Measurements from ENCODE around the gene MAGEE1.

The MAGEE1 gene

DNA sequence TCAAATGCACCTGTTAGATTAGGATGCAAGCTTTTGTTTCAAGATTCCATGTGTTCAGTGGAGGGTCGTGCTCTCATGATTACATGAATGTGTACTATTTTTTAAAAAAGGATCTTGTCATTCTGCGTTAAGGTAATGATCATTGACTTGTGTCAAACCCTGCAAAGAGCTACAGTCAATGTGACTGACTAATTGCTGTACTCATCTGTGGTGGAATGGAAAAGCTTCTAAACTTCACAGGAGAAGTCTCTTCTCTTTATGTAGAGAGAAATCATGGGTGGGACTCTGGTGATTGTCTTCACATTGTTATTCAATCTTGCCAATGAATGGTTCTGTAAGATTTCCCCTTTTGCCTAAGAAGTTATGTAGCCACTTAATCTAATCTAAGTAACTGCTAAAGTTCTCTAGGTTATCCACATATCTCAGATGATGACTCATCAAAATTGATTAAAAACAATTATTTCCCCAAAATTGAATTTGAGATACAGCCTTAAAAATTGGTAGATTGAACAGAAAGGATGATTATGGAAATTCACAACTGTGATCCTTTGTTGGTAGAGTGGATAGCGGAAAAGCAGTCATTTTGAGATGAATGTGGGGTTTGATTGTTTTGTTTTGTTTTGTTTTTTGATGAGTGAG lies 6.7 kb downstream of the MAGEE1 start:
- TF ChIP-seq, protein P1, sequence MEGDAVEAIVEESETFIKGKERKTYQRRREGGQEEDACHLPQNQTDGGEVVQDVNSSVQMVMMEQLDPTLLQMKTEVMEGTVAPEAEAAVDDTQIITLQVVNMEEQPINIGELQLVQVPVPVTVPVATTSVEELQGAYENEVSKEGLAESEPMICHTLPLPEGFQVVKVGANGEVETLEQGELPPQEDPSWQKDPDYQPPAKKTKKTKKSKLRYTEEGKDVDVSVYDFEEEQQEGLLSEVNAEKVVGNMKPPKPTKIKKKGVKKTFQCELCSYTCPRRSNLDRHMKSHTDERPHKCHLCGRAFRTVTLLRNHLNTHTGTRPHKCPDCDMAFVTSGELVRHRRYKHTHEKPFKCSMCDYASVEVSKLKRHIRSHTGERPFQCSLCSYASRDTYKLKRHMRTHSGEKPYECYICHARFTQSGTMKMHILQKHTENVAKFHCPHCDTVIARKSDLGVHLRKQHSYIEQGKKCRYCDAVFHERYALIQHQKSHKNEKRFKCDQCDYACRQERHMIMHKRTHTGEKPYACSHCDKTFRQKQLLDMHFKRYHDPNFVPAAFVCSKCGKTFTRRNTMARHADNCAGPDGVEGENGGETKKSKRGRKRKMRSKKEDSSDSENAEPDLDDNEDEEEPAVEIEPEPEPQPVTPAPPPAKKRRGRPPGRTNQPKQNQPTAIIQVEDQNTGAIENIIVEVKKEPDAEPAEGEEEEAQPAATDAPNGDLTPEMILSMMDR (IDR thresholded peaks at IDR 0.05; ENCODE audit: insufficient read depth, missing control alignments), result no peak
- FAIRE-seq (no peak), DNase-seq (ENCODE audit: insufficient read length, low spot score) (no peak)

DNA sequence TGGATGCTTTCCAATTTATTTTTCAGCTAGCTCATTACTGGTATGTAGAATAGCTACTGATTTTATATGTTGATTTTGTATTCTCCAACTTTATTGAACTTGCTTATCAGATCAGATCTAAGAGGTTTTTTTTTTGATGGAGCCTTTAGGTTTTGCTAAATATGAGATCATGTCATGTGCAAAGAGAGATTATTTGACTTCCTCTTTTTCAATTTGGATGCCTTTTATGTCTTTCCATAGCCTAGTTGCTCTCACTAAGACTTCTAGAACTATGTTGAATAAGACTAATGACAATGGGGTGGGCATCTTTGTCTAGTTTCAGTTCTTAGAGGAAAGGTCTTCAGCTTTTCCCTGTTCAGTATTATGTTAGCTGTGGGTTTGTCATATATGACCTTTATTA lies 11.7 kb downstream of the MAGEE1 start:
- no peak for FAIRE-seq
- no peak for DNase-seq (ENCODE audit: insufficient read length, low spot score)
- TF ChIP-seq, protein P1 (IDR thresholded peaks at IDR 0.05; ENCODE audit: insufficient read depth, missing control alignments), result no peak

DNA sequence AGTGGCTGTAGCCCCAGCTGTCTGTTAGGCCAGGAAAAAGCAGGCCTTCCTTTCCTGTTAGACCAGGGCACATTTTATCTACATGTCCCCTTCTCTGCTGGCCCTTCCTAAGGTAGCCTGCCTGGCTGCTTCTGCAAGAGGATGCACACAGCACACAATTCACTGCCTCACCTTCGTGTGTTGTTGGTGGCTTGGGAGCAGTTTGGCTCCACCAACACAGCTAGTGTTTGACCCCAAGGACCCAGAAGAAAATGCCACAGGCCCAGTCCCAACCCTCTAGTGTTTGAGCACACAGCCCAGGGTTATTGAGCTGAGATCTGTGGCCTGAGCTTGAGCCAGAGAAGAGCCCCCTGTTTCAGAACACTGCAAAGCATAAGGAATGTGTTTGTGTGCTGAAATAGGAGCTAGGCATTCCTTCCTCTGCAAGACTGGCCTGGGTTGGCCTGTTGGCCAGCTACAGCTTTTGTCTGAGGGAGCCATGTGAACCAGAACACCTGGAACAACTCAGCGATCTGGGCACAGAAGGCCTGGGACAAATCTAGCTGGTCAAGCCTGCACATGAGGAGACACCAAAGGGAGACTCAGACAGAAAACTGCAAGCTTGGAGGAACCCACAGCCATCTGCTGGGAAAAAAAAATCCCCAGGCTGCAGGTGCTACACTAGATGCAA lies 26.4 kb downstream of the MAGEE1 start:
- DNase-seq (ENCODE audit: insufficient read length, low spot score) (no peak), FAIRE-seq (no peak)
- TF ChIP-seq, protein P1 (IDR thresholded peaks at IDR 0.05; ENCODE audit: insufficient read depth, missing control alignments), result no peak

DNA sequence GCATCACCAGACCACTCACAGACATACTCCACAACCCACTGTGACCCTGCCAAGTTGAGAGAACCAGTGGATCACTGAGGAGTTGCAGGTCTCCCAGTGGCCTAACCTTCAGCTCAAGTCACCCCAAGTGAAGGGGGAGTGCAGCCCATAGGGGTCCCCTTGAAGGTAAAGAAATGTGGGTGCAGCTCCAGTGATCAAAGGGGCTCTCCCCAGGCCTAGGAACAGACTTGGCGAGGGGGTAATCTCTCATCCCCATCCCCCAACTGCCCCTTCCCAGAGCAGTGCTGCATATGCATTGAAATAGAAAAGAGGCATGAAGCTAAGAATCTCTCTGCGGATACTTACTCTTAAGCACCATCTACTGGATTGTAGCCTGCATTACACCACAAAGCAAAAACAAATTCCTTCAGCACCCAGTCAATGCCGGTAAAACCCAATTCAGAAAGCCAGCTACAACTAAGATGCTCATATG lies 27.0 kb downstream of the MAGEE1 start:
- peak; percentile 71 for FAIRE-seq
- no peak for DNase-seq (ENCODE audit: insufficient read length, low spot score)
- TF ChIP-seq, protein P1 (IDR thresholded peaks at IDR 0.05; ENCODE audit: insufficient read depth, missing control alignments), result peak; percentile 48

DNA sequence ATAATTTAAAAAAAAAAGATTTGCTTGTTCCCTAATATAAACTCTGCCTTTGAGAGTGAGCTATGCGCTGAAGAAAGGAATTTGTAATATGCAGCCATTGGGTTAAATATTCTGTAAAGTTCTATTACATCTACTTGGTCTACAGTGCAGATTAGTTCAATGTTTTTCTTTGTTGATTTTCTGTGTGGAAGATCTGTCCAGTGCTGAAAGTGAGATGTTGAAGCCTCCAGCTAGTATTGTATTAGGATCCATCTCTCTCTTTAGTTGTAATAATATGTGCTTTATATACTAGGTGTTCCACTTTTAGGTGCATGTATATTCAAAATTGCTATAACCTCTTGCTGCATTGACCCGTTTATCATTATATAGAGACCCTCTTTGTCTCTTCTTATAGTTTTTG lies 49.8 kb downstream of the MAGEE1 start:
- TF ChIP-seq, protein P1 (IDR thresholded peaks at IDR 0.05; ENCODE audit: insufficient read depth, missing control alignments), result no peak
- no peak for DNase-seq (ENCODE audit: insufficient read length, low spot score)
- FAIRE-seq, result no peak

Measured in D721Med (cell line).